SH-SY5Y (cell line): ENCODE measurements around the gene SIGLEC5.

ENCODE experiments used
- GATA2 ChIP-seq: IDR thresholded peaks from 2 replicates; pipeline ENCODE4 v1.6.1; 2011; ENCODE audit warnings: mild to moderate bottlenecking, low read depth, low read length
- GATA3 ChIP-seq: IDR thresholded peaks from 2 replicates; pipeline ENCODE4 v1.6.1; 2011; ENCODE audit warnings: low read depth, mild to moderate bottlenecking, low read length, moderate library complexity

- no peak for TF ChIP-seq GATA2
- no peak for TF ChIP-seq GATA3
Observed at GRCh38 chr19:51640386-51640785, 10.2 kb upstream of the SIGLEC5 start.
